ENCODE data around the gene ATP1B1.

Gene ATP1B1

DNA sequence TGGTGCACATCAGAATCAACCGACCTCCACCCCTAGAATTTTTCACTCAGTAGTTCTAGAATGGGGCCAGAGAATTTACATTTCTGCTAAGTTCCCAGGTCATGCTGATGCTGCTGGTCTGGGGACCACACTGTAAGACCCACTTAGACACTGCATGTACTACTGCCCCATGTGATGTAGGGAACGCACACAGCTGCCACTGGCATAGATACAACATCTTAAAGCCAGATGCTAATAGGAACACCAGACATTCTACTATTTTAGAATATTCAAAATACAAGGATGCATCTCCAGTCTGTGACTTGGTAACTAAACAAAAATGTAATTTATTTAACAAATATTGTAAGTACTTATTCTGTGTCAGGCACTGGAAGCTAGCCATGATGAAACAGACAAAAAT is 14.1 kb upstream of the ATP1B1 start:
- TF ChIP-seq, protein P1, sequence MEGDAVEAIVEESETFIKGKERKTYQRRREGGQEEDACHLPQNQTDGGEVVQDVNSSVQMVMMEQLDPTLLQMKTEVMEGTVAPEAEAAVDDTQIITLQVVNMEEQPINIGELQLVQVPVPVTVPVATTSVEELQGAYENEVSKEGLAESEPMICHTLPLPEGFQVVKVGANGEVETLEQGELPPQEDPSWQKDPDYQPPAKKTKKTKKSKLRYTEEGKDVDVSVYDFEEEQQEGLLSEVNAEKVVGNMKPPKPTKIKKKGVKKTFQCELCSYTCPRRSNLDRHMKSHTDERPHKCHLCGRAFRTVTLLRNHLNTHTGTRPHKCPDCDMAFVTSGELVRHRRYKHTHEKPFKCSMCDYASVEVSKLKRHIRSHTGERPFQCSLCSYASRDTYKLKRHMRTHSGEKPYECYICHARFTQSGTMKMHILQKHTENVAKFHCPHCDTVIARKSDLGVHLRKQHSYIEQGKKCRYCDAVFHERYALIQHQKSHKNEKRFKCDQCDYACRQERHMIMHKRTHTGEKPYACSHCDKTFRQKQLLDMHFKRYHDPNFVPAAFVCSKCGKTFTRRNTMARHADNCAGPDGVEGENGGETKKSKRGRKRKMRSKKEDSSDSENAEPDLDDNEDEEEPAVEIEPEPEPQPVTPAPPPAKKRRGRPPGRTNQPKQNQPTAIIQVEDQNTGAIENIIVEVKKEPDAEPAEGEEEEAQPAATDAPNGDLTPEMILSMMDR (IDR thresholded peaks at IDR 0.05; ENCODE audit: low read depth, low read length, missing control alignments), result no peak
- no peak overlapping the region for H3K4me3 ChIP-seq (ENCODE audit: low read depth, low read length)

DNA sequence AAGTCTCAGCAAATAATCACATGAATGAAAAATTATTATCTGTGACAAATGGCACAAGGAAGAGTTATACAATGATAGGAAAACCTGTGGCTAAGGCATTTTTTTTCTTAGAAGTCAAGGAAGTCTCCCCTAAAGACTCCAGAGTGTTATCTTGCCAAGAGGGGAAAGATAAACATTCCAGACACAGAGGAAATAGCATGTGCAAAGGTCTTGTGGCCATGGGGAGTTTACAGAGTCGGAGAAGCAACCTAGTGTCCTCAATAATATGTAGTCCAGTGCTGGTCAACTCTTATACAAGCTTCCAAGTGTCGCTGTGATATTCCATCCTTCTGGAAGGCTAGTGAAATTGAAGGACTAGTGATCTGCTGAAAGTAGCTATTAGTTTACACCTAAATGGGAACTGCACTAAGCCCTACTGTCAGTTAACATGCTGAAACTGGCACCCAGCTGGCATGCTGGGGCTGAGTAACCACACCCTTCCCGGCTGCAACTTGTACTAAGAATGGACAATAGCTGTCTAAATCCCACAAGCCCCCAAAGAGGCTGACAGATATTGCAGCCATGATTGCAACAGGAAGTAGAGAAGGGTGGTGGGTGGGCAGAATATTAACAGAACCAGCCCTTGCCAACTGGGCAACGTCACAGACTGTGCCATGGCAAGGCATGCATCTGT is 11.5 kb upstream of the ATP1B1 start:
- DNase-seq (ENCODE audit: low read depth), result no peak
- TF ChIP-seq, protein P1 (IDR thresholded peaks at IDR 0.05; ENCODE audit: low read depth, low read length, missing control alignments), result no peak
- no peak overlapping the region for H3K4me3 ChIP-seq (ENCODE audit: low read depth, low read length)

More for the DNA sequence above, 14.1 kb upstream of the ATP1B1 start:
- no peak for DNase-seq (ENCODE audit: low read depth)

GRCh38 chr1:169098380-169098779 is 8.1 kb upstream of the ATP1B1 start:
- no peak for DNase-seq (ENCODE audit: low read depth)
- TF ChIP-seq, protein P1 (IDR thresholded peaks at IDR 0.05; ENCODE audit: low read depth, low read length, missing control alignments), result no peak
- H3K4me3 ChIP-seq (ENCODE audit: low read depth, low read length), result no peak overlapping the region

GRCh38 chr1:169099561-169099960 is 6.9 kb upstream of the ATP1B1 start:
- no peak overlapping the region for H3K4me3 ChIP-seq (ENCODE audit: low read depth, low read length)
- DNase-seq (ENCODE audit: low read depth), result no peak
- TF ChIP-seq, protein P1 (IDR thresholded peaks at IDR 0.05; ENCODE audit: low read depth, low read length, missing control alignments), result no peak

GRCh38 chr1:169100208-169100607 is 6.3 kb upstream of the ATP1B1 start:
- TF ChIP-seq, protein P1 (IDR thresholded peaks at IDR 0.05; ENCODE audit: low read depth, low read length, missing control alignments), result no peak
- no peak for DNase-seq (ENCODE audit: low read depth)

DNA sequence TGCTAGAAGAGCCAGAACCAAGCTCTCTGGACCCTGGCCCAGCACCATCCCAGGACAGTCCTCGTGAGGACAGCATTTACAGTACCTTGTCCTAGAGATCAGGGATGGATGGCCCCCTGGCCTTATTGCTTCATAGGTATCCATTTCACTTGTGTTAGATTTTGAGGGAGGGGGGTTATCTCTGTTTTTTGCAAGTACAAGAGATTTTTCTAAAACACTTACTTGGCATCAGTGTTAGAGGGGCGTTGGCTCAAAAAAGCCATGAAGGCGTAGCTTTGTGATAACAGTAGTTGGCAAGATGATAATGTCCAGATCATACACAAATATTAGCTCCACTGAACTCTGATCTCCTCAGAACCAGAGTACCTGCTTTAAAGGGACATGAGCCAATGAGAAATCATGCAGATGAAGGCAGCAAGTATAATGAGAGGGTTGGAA is 5.8 kb upstream of the ATP1B1 start:
- no peak for DNase-seq (ENCODE audit: low read depth)
- TF ChIP-seq, protein P1 (IDR thresholded peaks at IDR 0.05; ENCODE audit: low read depth, low read length, missing control alignments), result no peak
- no peak overlapping the region for H3K4me3 ChIP-seq (ENCODE audit: low read depth, low read length)

More at GRCh38 chr1:169100208-169100607, 6.3 kb upstream of the ATP1B1 start:
- H3K4me3 ChIP-seq (ENCODE audit: low read depth, low read length), result no peak overlapping the region

DNA sequence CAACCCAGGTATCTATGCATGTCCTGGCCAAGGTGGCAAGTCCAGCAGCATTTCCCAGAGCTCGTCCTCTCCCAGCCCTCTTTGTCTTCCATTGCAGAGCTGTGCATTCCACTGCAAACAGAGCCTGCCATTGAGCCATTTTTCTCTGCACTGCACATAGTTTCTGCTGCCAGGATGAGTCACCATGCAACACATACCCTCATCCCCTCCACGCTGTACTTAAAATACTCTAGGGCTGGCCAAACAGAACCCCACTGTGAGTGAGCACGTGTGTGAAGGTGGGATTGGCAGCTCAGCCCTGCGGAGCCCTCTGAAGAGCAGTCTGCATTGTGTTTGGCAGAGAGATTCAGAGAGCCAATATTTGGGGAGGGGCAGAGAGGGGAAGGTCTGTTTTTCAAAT is 3.9 kb upstream of the ATP1B1 start:
- TF ChIP-seq, protein P1 (IDR thresholded peaks at IDR 0.05; ENCODE audit: low read depth, low read length, missing control alignments), result no peak
- no peak overlapping the region for H3K4me3 ChIP-seq (ENCODE audit: low read depth, low read length)
- no peak for DNase-seq (ENCODE audit: low read depth)

Measured in GM12864 (cell line).